ENCODE data around the gene IGF2.

DNA sequence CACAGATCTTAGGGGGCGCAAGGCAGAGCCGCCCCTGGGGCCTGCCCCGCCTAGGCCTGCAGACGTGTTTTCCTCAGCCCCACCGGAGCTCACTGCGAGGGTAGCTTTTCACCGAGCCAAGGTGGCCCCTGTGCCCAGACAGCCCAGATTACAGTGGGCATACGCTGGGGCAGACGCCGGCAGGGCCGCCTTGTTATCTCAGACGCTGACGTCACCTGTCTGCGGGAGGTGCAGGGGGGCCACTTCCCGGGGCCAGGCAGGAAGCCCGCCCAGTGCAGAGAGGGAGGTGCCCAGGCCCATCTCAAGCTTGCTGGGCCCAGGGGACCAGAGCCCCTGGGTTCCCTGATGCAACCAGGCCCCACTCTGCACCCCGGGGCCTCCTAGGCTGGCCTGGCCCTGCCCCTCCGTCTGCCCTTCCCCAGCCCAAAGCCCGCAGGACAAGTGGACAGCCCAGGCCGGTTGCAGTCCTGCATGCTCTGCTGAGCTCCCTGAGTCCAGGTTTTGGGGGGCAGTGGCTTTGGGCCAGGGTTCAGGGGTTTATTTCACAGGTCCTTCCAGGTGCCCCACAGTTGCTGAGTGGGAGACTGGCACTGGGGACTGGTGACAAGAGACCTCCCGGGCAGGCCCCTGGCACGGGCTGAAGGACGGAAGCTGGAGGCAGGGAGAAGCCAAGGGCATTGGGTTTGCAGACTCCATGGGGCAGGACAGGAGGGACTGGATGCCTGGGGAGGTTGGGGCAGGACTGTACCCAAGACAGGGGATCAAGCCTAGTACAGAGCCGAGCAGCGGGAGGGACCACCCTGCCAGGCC lies 38.6 kb downstream of the IGF2 start:
- no peak for TF ChIP-seq ZC3H10 (CRISPR knock-in tag; IDR thresholded peaks at IDR 0.05)
- TF ChIP-seq TOX (CRISPR knock-in tag; IDR thresholded peaks at IDR 0.05; ENCODE audit: borderline replicate concordance): no peak
- no peak for TF ChIP-seq SNAI2 (CRISPR knock-in tag; IDR thresholded peaks at IDR 0.05)
- TF ChIP-seq, protein P1, sequence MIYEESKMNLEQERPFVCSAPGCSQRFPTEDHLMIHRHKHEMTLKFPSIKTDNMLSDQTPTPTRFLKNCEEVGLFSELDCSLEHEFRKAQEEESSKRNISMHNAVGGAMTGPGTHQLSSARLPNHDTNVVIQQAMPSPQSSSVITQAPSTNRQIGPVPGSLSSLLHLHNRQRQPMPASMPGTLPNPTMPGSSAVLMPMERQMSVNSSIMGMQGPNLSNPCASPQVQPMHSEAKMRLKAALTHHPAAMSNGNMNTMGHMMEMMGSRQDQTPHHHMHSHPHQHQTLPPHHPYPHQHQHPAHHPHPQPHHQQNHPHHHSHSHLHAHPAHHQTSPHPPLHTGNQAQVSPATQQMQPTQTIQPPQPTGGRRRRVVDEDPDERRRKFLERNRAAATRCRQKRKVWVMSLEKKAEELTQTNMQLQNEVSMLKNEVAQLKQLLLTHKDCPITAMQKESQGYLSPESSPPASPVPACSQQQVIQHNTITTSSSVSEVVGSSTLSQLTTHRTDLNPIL (CRISPR knock-in tag; IDR thresholded peaks at IDR 0.05; ENCODE audit: low read depth): no peak
- TF ChIP-seq, protein P2, sequence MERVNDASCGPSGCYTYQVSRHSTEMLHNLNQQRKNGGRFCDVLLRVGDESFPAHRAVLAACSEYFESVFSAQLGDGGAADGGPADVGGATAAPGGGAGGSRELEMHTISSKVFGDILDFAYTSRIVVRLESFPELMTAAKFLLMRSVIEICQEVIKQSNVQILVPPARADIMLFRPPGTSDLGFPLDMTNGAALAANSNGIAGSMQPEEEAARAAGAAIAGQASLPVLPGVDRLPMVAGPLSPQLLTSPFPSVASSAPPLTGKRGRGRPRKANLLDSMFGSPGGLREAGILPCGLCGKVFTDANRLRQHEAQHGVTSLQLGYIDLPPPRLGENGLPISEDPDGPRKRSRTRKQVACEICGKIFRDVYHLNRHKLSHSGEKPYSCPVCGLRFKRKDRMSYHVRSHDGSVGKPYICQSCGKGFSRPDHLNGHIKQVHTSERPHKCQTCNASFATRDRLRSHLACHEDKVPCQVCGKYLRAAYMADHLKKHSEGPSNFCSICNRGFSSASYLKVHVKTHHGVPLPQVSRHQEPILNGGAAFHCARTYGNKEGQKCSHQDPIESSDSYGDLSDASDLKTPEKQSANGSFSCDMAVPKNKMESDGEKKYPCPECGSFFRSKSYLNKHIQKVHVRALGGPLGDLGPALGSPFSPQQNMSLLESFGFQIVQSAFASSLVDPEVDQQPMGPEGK (CRISPR knock-in tag; IDR thresholded peaks at IDR 0.05; ENCODE audit: borderline replicate concordance): no peak
- TF ChIP-seq, protein P3, sequence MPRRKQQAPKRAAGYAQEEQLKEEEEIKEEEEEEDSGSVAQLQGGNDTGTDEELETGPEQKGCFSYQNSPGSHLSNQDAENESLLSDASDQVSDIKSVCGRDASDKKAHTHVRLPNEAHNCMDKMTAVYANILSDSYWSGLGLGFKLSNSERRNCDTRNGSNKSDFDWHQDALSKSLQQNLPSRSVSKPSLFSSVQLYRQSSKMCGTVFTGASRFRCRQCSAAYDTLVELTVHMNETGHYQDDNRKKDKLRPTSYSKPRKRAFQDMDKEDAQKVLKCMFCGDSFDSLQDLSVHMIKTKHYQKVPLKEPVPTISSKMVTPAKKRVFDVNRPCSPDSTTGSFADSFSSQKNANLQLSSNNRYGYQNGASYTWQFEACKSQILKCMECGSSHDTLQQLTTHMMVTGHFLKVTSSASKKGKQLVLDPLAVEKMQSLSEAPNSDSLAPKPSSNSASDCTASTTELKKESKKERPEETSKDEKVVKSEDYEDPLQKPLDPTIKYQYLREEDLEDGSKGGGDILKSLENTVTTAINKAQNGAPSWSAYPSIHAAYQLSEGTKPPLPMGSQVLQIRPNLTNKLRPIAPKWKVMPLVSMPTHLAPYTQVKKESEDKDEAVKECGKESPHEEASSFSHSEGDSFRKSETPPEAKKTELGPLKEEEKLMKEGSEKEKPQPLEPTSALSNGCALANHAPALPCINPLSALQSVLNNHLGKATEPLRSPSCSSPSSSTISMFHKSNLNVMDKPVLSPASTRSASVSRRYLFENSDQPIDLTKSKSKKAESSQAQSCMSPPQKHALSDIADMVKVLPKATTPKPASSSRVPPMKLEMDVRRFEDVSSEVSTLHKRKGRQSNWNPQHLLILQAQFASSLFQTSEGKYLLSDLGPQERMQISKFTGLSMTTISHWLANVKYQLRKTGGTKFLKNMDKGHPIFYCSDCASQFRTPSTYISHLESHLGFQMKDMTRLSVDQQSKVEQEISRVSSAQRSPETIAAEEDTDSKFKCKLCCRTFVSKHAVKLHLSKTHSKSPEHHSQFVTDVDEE (CRISPR knock-in tag; IDR thresholded peaks at IDR 0.05): no peak
- TF ChIP-seq GLIS3 (CRISPR knock-in tag; IDR thresholded peaks at IDR 0.05): no peak
- no peak for TF ChIP-seq ZFP30 (CRISPR knock-in tag; IDR thresholded peaks at IDR 0.05)
